ENCODE measurements around the gene SFXN2.

The SFXN2 gene

DNA sequence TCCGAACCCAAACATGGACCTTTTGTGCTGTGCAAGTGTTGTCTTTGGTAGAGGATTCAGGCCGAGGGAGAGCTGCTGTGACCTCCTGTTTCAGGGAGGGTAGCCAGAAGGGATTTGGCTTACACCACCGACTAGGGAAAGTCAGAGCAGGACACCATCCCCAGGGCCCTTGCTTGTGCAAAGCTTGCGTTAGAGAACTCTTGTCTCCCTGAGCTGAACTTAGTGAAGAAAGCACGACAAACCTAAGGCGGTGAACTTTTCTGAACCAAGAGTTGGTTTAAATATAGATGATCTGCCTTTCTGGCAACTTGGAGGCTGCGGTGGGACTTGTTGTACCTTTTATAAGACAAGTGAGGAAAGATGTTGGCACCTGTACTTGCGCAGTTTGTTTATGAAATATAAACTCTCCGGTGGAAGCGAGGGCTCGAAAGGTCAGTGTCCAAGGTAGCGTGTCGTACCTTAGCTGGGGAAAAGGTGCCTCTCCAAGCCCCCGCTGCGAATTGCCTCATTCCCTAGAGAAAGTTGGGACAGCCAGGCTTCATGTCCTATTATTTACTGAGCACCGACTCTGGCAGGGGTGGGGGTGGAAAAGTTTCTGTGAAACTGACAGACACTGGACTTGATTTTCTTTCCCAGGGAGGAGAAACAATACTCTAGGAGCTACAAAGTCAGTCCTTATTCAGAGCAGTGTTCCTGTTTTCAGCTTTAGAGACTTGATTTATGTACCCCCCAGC, 60.9 kb downstream of the SFXN2 start:
- no peak for TF ChIP-seq CTCF (IDR thresholded peaks at IDR 0.05; ENCODE audit: extremely low read depth, missing control alignments)
- DNase-seq (ENCODE audit: low spot score), result no peak

GRCh38 chr10:102775935-102776669, 61.7 kb downstream of the SFXN2 start:
- no peak for DNase-seq (ENCODE audit: low spot score)
- TF ChIP-seq CTCF (IDR thresholded peaks at IDR 0.05; ENCODE audit: extremely low read depth, missing control alignments), result no peak

DNA sequence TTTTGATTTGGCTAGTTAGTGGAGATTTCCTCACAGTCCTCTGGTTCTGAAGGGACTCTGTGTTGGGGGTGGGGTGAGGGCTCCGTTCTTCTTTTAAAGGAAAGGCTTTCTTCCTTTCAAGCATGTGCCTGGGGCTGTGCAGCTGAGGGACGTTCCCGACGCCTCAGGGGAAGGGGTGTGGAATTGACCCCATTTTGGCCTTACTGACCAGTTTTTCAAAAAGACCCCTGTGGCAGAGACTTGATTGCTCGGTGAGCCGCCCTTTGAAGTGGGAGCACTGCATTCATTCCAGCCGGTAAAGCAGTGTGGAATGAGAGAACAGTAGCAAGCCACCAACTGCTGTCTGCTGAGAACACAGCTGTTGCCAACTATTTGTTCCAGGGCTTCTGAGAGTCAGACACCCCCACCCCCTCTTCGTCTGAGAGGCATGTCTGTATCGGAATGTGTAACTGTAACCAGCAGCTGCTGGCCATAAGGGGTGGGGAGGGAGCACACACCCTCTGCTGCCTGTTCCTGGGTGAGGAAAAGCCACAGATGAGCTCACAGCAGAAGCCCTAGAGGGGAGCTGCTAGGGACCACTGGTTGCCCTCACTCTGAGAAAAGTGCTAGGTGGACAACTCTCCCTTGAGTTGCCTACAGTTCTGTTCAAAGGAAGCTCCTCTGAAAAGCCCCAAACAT, 62.5 kb downstream of the SFXN2 start:
- DNase-seq (ENCODE audit: low spot score), result no peak
- TF ChIP-seq CTCF (IDR thresholded peaks at IDR 0.05; ENCODE audit: extremely low read depth, missing control alignments), result no peak

DNA sequence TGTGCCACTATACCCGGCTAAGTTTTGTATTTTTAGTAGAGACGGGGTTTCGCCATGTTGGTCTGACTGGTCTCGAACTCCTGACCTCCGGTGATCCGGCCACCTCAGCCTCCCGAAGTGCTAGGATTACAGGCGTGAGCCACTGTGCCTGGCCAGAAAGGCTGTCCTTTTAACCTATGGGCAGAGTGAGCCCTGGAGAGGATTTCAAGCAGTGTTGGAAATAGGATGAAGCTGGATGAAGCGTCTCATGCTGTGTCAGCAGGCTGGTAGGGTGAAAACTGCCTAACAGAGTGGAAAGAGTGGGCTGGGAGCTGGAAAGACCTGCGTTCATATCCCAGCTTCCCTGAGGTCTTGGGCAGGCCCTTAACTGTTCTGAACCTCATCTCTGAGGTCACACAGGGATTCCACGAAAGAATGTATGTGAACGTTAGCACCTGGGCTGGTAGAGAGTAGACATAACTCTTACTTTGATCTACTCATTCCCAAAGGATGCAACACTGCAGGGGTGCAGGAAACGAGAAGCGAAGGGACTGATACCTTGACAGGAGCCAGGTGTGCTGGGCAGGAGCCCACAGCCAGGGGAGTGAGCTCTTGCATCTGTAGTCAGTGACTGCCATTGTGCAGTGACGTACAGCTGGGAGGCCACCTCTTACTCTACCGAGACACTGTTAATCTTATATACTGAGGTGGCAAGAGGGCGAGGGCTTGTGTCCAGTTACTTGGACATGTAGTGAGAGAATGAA, 63.4 kb downstream of the SFXN2 start:
- TF ChIP-seq CTCF (IDR thresholded peaks at IDR 0.05; ENCODE audit: extremely low read depth, missing control alignments), result no peak

DNA sequence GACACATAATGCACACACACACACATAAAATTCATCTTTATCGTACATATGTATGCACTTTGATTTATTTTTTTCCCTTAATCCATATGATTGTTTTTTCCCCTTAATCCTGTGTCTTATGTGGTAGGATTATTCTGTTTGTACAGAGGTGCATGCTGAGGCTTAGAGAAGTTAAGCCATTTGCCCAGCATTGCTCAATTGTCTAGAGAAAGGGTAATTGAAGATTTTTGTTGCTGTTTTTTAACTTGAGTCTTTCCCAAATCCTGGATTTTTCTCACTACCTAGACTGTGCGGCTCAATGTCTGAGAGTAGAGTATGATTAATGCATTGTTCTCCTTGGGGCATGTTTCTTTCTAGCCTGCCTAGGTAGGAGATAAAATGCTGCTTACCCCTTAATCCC, 64.3 kb downstream of the SFXN2 start:
- DNase-seq (ENCODE audit: low spot score), result no peak
- TF ChIP-seq CTCF (IDR thresholded peaks at IDR 0.05; ENCODE audit: extremely low read depth, missing control alignments), result no peak

More for the DNA sequence above, 63.4 kb downstream of the SFXN2 start:
- no peak for DNase-seq (ENCODE audit: low spot score)

GRCh38 chr10:102779680-102780526, 65.5 kb downstream of the SFXN2 start:
- no peak for TF ChIP-seq CTCF (IDR thresholded peaks at IDR 0.05; ENCODE audit: extremely low read depth, missing control alignments)
- no peak for DNase-seq (ENCODE audit: low spot score)

Data from GM20000 (cell line).